ENCODE results near the gene PHOX2A. TPM values are rescaled to one million over a fixed set of nuclear protein-coding genes. Genes with fewer than 3 reads are reported as not detected.

Gene PHOX2A
- total RNA-seq, 1 experiment from 2014 or later = not detected

DNA sequence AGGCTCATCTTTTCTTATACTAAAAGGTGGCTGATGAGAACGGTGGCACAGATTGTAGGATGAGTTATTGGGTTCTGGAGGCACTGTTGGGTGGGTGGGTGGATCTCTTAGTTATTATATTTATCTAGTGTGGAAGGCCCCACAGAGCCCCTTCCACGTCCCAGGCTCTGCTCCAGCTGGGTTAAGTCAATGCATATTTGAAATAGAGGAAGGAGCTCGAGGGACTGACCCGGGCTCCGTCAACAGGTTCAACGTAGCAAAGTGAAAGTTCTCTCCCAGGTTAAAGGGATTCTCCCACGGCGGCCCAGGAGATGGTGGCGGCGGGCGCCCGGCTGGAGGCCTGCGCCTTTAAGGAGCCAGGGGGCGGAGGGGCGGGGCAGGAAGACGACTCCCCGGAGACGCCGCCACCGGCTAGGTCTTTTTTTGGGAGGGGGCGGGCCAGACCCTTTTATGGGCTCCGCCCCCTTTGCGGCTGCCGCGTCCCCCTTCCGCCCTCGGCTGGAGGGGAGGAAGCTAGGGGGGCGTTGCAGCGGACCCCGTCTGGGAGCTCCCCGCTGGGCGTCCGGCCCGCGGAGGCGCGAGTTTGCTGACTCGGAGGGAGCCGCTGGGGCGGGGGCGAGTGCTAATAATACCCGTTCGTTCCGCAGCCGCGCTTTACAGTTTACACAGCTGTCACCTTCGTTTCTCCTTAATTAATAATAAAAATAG lies 20.9 kb downstream of the PHOX2A start:
- intact Hi-C loops (cut with micrococcal nuclease; ENCODE audit: unreplicated experiment) = loop anchor here (5.0 kb wide), 1 partner anchor 111 kb away; the partner anchor contains the start of gene ANAPC15
- Histone ChIP-seq H3K27ac (ENCODE audit: low read depth, low read length, poor library complexity, severe bottlenecking) (peak overlapping the region; percentile 78), H3K27me3 (replicated peaks; ENCODE audit: insufficient read depth, low read depth, low read length, poor library complexity) (no peaks in the 10 kb centered on the region), H3K4me1 (ENCODE audit: insufficient read depth, low read length, poor library complexity, severe bottlenecking) (peaks cover 10% of the 10 kb centered on the region), H3K36me3 (ENCODE audit: insufficient read depth, low read length, poor library complexity, severe bottlenecking) (peaks cover 2% of the 10 kb centered on the region), H3K4me3 (ENCODE audit: low read depth, low read length, poor library complexity, severe bottlenecking) (peak overlapping the region; percentile 79), H3K9me3 (ENCODE audit: low read depth, low read length, poor library complexity, severe bottlenecking) (no peaks in the 10 kb centered on the region)
- no TSS peak for BruUV-seq (replicated peaks)
- CTCF ChIA-PET = interaction anchor here (0.5 to 0.6 kb wide), 4 partner anchors 14 to 195 kb away, joined by 3 to 7 read pairs (median 4); no protein-coding TSS in a partner anchor
- POLR2A ChIA-PET (ENCODE audit: low non-redundant PET) = no interaction called here
- DNase-seq (ENCODE audit: low spot score) = peak; percentile 97
- TF ChIP-seq, protein P1, sequence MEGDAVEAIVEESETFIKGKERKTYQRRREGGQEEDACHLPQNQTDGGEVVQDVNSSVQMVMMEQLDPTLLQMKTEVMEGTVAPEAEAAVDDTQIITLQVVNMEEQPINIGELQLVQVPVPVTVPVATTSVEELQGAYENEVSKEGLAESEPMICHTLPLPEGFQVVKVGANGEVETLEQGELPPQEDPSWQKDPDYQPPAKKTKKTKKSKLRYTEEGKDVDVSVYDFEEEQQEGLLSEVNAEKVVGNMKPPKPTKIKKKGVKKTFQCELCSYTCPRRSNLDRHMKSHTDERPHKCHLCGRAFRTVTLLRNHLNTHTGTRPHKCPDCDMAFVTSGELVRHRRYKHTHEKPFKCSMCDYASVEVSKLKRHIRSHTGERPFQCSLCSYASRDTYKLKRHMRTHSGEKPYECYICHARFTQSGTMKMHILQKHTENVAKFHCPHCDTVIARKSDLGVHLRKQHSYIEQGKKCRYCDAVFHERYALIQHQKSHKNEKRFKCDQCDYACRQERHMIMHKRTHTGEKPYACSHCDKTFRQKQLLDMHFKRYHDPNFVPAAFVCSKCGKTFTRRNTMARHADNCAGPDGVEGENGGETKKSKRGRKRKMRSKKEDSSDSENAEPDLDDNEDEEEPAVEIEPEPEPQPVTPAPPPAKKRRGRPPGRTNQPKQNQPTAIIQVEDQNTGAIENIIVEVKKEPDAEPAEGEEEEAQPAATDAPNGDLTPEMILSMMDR (conservative IDR thresholded peaks at IDR 0.05; ENCODE audit: low read depth, low read length) = no peak
- no peak for TF ChIP-seq EZH2 (IDR thresholded peaks at IDR 0.05; ENCODE audit: borderline replicate concordance, low read depth, low read length, poor library complexity, severe bottlenecking)

DNA sequence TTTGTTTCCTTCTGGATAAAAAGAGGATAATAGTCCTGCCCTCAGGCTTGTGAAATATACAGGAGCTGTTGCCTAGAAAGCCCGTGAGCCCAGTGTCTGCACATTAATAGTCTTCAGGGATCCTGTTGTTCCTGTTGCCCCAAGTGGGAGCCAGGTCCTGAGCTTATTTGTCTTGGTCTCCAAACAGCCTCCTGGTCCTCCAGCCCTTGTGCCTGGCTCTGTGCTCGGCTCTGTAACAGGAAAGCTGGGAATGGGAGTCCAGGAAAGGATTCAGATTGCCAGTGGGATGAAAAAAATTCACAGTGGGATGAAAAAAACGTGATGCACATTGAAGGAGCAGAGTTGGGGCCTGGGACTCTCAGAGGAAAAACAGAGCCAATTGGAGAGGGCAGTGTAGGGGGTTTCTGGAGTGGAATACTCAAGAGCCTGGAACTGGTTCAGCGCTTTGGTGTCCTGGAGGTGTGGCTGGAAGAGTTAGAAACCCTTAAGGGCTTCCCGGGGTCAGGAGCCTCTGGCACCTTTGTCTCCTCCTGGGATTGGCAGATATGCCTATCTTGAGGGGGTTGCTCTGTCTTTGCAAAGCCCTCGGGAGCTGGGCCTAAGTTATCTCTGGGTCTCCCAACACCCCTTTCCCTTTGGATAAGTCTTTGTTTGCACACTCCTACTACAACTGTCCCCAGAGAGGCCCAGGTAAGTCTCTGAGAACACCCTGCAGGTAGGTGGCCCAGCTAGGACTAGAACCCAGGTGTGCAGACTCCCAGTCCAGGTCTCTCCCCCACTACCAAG lies 21.7 kb downstream of the PHOX2A start:
- H3K36me3 ChIP-seq (ENCODE audit: insufficient read depth, low read length, poor library complexity, severe bottlenecking) = no peaks in the 10 kb centered on the region
- no peaks in the 10 kb centered on the region for H3K27me3 ChIP-seq (replicated peaks; ENCODE audit: insufficient read depth, low read depth, low read length, poor library complexity)
- POLR2A ChIA-PET (ENCODE audit: low non-redundant PET) = no interaction called here
- BruUV-seq (replicated peaks) = no TSS peak
- TF ChIP-seq, protein P1 (conservative IDR thresholded peaks at IDR 0.05; ENCODE audit: low read depth, low read length) = no peak
- no peak for TF ChIP-seq EZH2 (IDR thresholded peaks at IDR 0.05; ENCODE audit: borderline replicate concordance, low read depth, low read length, poor library complexity, severe bottlenecking)
- H3K4me3 ChIP-seq (ENCODE audit: low read depth, low read length, poor library complexity, severe bottlenecking) = peak overlapping the region; percentile 79
- H3K4me1 ChIP-seq (ENCODE audit: insufficient read depth, low read length, poor library complexity, severe bottlenecking) = peaks cover 10% of the 10 kb centered on the region
- H3K9me3 ChIP-seq (ENCODE audit: low read depth, low read length, poor library complexity, severe bottlenecking) = no peaks in the 10 kb centered on the region
- CTCF ChIA-PET = interaction anchor here (0.5 kb wide), 1 partner anchor 35 kb away, joined by 3 read pairs; no protein-coding TSS in a partner anchor
- peak overlapping the region; percentile 78 for H3K27ac ChIP-seq (ENCODE audit: low read depth, low read length, poor library complexity, severe bottlenecking)
- intact Hi-C loops (cut with micrococcal nuclease; ENCODE audit: unreplicated experiment) = loop anchor here (5.0 kb wide), 1 partner anchor 110 kb away; the partner anchor contains the start of gene ANAPC15
- DNase-seq (ENCODE audit: low spot score) = no peak

DNA sequence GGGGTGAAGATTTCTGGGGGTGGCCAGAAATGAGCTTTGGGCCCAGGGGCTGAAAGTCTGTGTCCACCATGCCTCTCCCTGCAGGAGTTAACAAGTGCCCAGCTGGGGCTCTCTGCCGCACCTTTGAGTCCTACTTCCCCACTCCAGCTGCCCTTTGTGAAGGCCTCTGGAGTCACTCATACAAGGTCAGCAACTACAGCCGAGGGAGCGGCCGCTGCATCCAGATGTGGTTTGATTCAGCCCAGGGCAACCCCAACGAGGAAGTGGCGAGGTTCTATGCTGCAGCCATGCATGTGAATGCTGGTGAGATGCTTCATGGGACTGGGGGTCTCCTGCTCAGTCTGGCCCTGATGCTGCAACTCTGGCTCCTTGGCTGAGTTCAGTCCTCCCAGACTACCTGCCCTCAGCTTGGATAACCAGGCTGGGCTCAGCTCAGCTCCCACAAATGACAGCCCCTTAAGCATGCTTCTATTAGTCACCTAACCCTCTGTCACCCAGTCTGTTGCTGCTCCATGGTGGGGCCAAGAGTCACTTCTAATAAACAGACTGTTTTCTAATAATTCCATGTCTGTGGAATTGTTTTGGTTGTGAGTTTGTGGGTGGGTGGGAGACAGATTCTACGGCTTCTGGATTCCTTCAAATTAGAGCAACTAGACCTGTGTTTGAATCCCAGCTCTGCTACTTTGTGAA lies 22.4 kb downstream of the PHOX2A start:
- no peak overlapping the region for H3K27ac ChIP-seq (ENCODE audit: low read depth, low read length, poor library complexity, severe bottlenecking)
- no TSS peak for BruUV-seq (replicated peaks)
- intact Hi-C loops (cut with micrococcal nuclease; ENCODE audit: unreplicated experiment) = loop anchor here (5.0 kb wide), 1 partner anchor 109 kb away; the partner anchor contains the start of gene ANAPC15
- no peaks in the 10 kb centered on the region for H3K27me3 ChIP-seq (replicated peaks; ENCODE audit: insufficient read depth, low read depth, low read length, poor library complexity)
- no peaks in the 10 kb centered on the region for H3K36me3 ChIP-seq (ENCODE audit: insufficient read depth, low read length, poor library complexity, severe bottlenecking)
- no peaks in the 10 kb centered on the region for H3K9me3 ChIP-seq (ENCODE audit: low read depth, low read length, poor library complexity, severe bottlenecking)
- H3K4me3 ChIP-seq (ENCODE audit: low read depth, low read length, poor library complexity, severe bottlenecking) = no peak overlapping the region
- ChIA-PET CTCF (no interaction called here), POLR2A (ENCODE audit: low non-redundant PET) (no interaction called here)
- H3K4me1 ChIP-seq (ENCODE audit: insufficient read depth, low read length, poor library complexity, severe bottlenecking) = peaks cover 10% of the 10 kb centered on the region
- no peak for DNase-seq (ENCODE audit: low spot score)
- TF ChIP-seq EZH2 (IDR thresholded peaks at IDR 0.05; ENCODE audit: borderline replicate concordance, low read depth, low read length, poor library complexity, severe bottlenecking) = no peak
- TF ChIP-seq, protein P1 (conservative IDR thresholded peaks at IDR 0.05; ENCODE audit: low read depth, low read length) = no peak

All from A673 (cell line).